OCI-LY7 (cell line): Measurements from ENCODE around the gene UBAP2.

ENCODE experiments used
- CTCF ChIP-seq: fragments of 200-600 bp; sonication (generic); conservative IDR thresholded peaks from 2 replicates; pipeline ENCODE4 v1.5.1; 2014; ENCODE audit warnings: mild to moderate bottlenecking, antibody characterized with exemption, low read length, moderate library complexity, mixed read lengths
- EZH2phosphoT487 ChIP-seq: fragments of 200-600 bp; sonication (generic); IDR thresholded peaks from 2 replicates; pipeline ENCODE4 v1.6.1; 2018; ENCODE audit warnings: low read depth, borderline replicate concordance, mild to moderate bottlenecking, mixed run types, antibody characterized with exemption, low read length, moderate library complexity, mixed read lengths

GRCh38 chr9:34027845-34028574 is 20.7 kb downstream of the UBAP2 start:
- TF ChIP-seq CTCF, result no peak
- TF ChIP-seq EZH2phosphoT487, result no peak
